GM10266 (cell line): ENCODE data around the gene PPP1R2.

Source experiments
- DNase-seq: peaks from one replicate; pipeline ENCODE4 v3.0.0; 2012; ENCODE audit errors: extremely low spot score
- CTCF ChIP-seq: IDR thresholded peaks from 2 replicates; pipeline ENCODE4 v1.5.1; 2012; ENCODE audit warnings: mild to moderate bottlenecking, low read depth; ENCODE audit not compliant: control insufficient read depth, insufficient read depth; ENCODE audit errors: missing control alignments

The PPP1R2 gene

GRCh38 chr3:195548501-195548900, 5.4 kb upstream of the PPP1R2 start:
- no peak for TF ChIP-seq CTCF
- DNase-seq: no peak

GRCh38 chr3:195548006-195548405, 4.9 kb upstream of the PPP1R2 start:
- no peak for TF ChIP-seq CTCF
- no peak for DNase-seq

- no peak for DNase-seq
- no peak for TF ChIP-seq CTCF
Measured at GRCh38 chr3:195546130-195546560, 3.0 kb upstream of the PPP1R2 start.

- no peak for DNase-seq
- TF ChIP-seq CTCF: no peak
Measured at GRCh38 chr3:195544634-195545033, 1.5 kb upstream of the PPP1R2 start.

GRCh38 chr3:195544230-195544536, 1.1 kb upstream of the PPP1R2 start:
- TF ChIP-seq CTCF: no peak
- no peak for DNase-seq

- peak; percentile 43 for DNase-seq
Measured at GRCh38 chr3:195543500-195544229, 540 bp upstream of the PPP1R2 start.

GRCh38 chr3:195542316-195542697, 818 bp downstream of the PPP1R2 start:
- peak; percentile 56 for DNase-seq
- no peak for TF ChIP-seq CTCF

More at GRCh38 chr3:195543500-195544229, 540 bp upstream of the PPP1R2 start:
- peak; percentile 4 for TF ChIP-seq CTCF
